Cardiac fibroblast (primary cell): ENCODE data around the gene TMEM184B.
A peak's percentile ranks its signal among the peaks of the same experiment; 100 is the strongest.

Source experiments
- DNase-seq, 2 donors: peaks; one replicate each; pipeline versions ENCODE4 v3.0.0 to v3.0.0-alpha.2; 2010; ENCODE audit warnings: low read depth in 2 of 2
- H3K4me3 ChIP-seq, 2 donors: replicated peaks in 1 of 2; 1 replicate in 1 of 2; 2 replicates in 1 of 2; pipeline ENCODE4 v1.5.1; 2011; ENCODE audit warnings: low read depth in 2 of 2, low read length in 2 of 2, mild to moderate bottlenecking in 2 of 2, moderate library complexity in 1 of 2
- CTCF ChIP-seq: IDR thresholded peaks from one replicate; pipeline ENCODE4 v1.5.1; 2011; ENCODE audit warnings: low read depth, mild to moderate bottlenecking, low read length, inconsistent platforms

The TMEM184B gene

GRCh38 chr22:38272373-38273134 is at the start of gene TMEM184B:
Gene TMEM184B, minus strand, starts transcription at chr22:38273010. Its CDS starts 25,049 bp downstream, at chr22:38247961.
- TF ChIP-seq CTCF, result no peak
- peak within 1 kb of the TSS; percentile 95 to 96 for H3K4me3 ChIP-seq
- DNase-seq, result peak; percentile 64 to 78

GRCh38 chr22:38320605-38321402 is 48.0 kb upstream of the TMEM184B start:
- TF ChIP-seq CTCF, result no peak
- H3K4me3 ChIP-seq, result no peak overlapping the region
- DNase-seq, result no peak

GRCh38 chr22:38318792-38319773 is 46.3 kb upstream of the TMEM184B start:
- no peak for TF ChIP-seq CTCF
- H3K4me3 ChIP-seq, result no peak overlapping the region

GRCh38 chr22:38317995-38318715 is 45.3 kb upstream of the TMEM184B start:
- peak; percentile 90 to 96 for DNase-seq
- no peak for TF ChIP-seq CTCF
- H3K4me3 ChIP-seq, result peak overlapping the region in 1 of 2 donors; percentile 58

More at GRCh38 chr22:38318792-38319773, 46.3 kb upstream of the TMEM184B start:
- DNase-seq, result no peak

GRCh38 chr22:38317122-38317994 is 44.5 kb upstream of the TMEM184B start, which contains the start of gene CSNK1E:
Gene CSNK1E, minus strand, starts transcription at chr22:38317433. Its CDS starts 3,276 bp downstream, at chr22:38314157.
- no peak for TF ChIP-seq CTCF
- peak within 1 kb of the TSS; percentile 66 to 82 for H3K4me3 ChIP-seq
- DNase-seq, result peak; percentile 60 to 74
